Measurements from ENCODE around the gene ZNF555.

Gene ZNF555

DNA sequence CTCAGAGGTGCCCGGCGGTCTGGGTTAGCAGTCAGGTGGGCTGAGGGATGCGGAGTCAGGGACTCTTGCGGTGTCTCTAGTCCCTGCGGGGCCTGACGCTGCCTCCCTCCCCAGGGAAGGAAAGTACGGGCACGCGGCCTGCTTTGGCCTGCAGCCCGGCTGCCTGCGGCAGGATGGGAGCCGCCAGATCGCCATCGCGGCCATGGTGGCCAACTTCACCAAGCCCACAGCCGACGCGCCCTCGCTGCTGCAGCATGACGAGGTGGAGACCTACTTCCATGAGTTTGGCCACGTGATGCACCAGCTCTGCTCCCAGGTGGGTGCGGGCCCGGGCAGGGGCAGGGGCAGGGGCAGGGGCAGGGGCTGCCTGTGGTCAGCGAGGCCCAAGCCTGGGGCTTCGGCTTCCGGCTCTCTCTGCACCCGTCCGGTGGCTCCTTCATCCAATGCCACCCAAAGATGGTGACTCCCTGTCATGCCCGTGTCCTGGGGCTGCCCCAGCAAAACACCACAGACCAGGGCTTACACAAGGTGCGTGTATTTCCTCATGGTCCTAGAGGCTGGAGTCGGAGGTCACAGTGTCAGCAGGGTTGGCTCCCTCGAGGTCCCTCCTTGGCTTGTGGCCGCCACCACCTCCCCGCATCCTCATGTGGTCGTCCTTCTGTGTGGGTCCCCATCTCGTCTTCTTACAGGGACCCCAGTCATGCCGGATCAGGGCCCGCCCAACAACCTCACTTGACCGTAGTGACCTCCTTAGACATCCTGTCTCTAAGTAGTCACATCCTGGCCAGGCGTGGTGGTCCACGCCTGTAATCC is 32.9 kb upstream of the ZNF555 start:
- H3K27ac ChIP-seq (ENCODE audit: low read length) = no peak overlapping the region
- H3K9me3 ChIP-seq (ENCODE audit: control insufficient read depth in 1 of 2, low read length in 2 of 2) = no peaks in the 10 kb centered on the region
- H3K4me3 ChIP-seq (ENCODE audit: low read depth in 1 of 2, low read length in 2 of 2) = no peak overlapping the region
- H3K4me1 ChIP-seq (ENCODE audit: control insufficient read depth in 1 of 2, insufficient read depth in 2 of 2, low read length in 2 of 2) = no peaks in the 10 kb centered on the region
- H3K36me3 ChIP-seq (ENCODE audit: control insufficient read depth in 1 of 2, insufficient read depth in 2 of 2, low read length in 2 of 2) = peaks cover 0 to 85% of the 10 kb centered on the region in 2 donors
- H3K27me3 ChIP-seq (ENCODE audit: low read depth, low read length) = no peaks in the 10 kb centered on the region

DNA sequence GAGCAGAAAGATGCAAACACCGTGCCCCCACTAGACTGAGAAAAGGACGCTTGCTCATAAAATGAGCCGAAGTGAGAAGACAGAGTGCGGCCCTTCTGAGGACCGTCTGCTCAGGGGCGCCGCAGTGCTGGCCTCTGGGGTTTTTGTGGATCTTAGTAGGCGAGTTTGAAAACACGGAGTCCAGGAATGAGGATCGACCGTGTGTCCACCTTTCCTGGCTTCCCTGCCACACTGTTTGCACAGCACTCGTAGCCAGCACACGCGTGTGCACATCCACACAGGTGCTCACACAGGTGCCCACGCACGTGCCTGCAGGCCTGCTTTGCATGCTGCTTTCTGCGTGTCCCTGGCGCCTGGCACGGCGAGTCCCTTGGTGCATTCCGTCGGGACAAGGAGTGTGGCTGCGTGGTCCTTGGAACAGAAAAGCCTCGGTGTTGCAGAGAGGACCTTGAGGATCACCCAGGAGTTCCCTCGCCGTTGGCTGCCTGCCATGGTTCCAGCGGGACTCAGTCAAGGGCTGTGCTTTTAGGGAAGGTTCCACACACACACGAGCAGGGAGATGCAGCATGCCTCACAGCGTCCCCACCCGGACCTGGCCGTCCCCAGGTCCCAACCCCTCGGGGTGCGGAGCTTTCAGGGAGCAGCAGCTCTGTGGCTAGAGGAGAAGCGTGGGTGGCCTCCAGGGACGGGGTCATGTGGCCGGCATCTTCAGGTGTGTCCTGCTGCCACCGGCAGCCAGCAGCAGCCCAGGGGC is 31.7 kb upstream of the ZNF555 start:
- Histone ChIP-seq H3K27me3 (ENCODE audit: low read depth, low read length) (no peaks in the 10 kb centered on the region), H3K27ac (ENCODE audit: low read length) (no peak overlapping the region), H3K4me3 (ENCODE audit: low read depth in 1 of 2, low read length in 2 of 2) (no peak overlapping the region), H3K4me1 (ENCODE audit: control insufficient read depth in 1 of 2, insufficient read depth in 2 of 2, low read length in 2 of 2) (no peaks in the 10 kb centered on the region), H3K9me3 (ENCODE audit: control insufficient read depth in 1 of 2, low read length in 2 of 2) (no peaks in the 10 kb centered on the region), H3K36me3 (ENCODE audit: control insufficient read depth in 1 of 2, insufficient read depth in 2 of 2, low read length in 2 of 2) (peaks cover 0 to 84% of the 10 kb centered on the region in 2 donors)

DNA sequence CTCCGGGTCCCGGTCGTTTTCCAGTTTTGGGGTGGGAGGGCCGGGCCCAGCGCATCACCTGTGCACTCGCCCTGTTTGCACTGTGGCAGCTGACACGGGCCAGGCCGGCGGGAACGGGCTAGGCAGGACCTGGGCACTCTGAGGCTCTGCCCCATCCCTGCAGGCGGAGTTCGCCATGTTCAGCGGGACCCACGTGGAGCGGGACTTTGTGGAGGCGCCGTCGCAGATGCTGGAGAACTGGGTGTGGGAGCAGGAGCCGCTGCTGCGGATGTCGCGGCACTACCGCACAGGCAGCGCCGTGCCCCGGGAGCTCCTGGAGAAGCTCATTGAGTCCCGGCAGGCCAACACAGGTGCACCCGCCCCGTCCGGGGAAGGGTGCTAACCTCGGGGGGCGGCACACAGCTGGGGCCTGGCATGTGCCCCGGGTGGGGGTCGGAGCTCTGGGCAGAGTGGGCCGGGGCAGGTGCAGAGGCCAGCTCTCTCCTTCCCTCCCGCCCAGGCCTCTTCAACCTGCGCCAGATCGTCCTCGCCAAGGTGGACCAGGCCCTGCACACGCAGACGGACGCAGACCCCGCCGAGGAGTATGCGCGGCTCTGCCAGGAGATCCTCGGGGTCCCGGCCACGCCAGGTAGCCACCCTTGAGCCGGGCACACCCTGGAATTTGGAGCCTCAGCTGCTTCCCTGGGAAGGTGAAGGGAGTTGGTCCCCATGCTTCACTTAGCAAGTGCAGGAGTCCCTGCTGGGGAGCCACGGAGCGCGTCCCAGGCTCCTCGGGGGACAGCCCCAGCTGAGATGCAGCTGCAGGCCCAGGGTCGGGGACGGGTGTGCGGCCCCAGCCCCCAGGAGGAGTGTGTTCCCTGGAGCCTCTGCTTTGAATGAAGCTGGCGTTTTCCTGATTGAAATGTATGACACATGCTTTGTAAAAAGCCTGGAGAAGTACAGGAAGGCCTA is 30.9 kb upstream of the ZNF555 start:
- Histone ChIP-seq H3K27ac (ENCODE audit: low read length) (no peak overlapping the region), H3K4me1 (ENCODE audit: control insufficient read depth in 1 of 2, insufficient read depth in 2 of 2, low read length in 2 of 2) (no peaks in the 10 kb centered on the region), H3K36me3 (ENCODE audit: control insufficient read depth in 1 of 2, insufficient read depth in 2 of 2, low read length in 2 of 2) (peaks cover 0 to 77% of the 10 kb centered on the region in 2 donors), H3K27me3 (ENCODE audit: low read depth, low read length) (no peaks in the 10 kb centered on the region), H3K9me3 (ENCODE audit: control insufficient read depth in 1 of 2, low read length in 2 of 2) (no peaks in the 10 kb centered on the region), H3K4me3 (ENCODE audit: low read depth in 1 of 2, low read length in 2 of 2) (no peak overlapping the region)

DNA sequence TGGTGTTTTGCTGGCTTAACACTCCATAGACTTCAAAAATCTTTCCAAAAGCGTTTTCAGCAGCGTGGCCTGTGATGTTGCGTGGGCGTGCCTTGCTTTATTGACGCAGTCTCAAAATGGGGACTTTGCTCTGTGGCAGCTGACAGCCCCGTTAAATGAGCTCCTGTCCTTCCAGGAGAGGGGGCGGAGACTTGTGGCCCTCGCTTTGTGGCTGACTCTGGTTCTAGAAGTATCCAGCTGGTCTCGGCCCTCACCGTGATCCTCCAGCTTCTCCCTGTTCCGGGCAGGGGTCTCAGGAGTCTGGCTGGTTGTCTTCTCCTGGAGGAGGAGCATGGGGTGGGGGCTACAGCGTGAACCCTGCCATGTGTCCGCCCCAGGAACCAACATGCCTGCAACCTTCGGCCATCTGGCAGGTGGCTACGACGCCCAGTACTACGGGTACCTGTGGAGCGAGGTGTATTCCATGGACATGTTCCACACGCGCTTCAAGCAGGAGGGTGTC is 30.0 kb upstream of the ZNF555 start:
- no peak overlapping the region for H3K27ac ChIP-seq (ENCODE audit: low read length)
- H3K4me1 ChIP-seq (ENCODE audit: control insufficient read depth in 1 of 2, insufficient read depth in 2 of 2, low read length in 2 of 2) = no peaks in the 10 kb centered on the region
- H3K36me3 ChIP-seq (ENCODE audit: control insufficient read depth in 1 of 2, insufficient read depth in 2 of 2, low read length in 2 of 2) = peaks cover 0 to 72% of the 10 kb centered on the region in 2 donors
- no peaks in the 10 kb centered on the region for H3K27me3 ChIP-seq (ENCODE audit: low read depth, low read length)
- H3K9me3 ChIP-seq (ENCODE audit: control insufficient read depth in 1 of 2, low read length in 2 of 2) = no peaks in the 10 kb centered on the region
- no peak overlapping the region for H3K4me3 ChIP-seq (ENCODE audit: low read depth in 1 of 2, low read length in 2 of 2)

DNA sequence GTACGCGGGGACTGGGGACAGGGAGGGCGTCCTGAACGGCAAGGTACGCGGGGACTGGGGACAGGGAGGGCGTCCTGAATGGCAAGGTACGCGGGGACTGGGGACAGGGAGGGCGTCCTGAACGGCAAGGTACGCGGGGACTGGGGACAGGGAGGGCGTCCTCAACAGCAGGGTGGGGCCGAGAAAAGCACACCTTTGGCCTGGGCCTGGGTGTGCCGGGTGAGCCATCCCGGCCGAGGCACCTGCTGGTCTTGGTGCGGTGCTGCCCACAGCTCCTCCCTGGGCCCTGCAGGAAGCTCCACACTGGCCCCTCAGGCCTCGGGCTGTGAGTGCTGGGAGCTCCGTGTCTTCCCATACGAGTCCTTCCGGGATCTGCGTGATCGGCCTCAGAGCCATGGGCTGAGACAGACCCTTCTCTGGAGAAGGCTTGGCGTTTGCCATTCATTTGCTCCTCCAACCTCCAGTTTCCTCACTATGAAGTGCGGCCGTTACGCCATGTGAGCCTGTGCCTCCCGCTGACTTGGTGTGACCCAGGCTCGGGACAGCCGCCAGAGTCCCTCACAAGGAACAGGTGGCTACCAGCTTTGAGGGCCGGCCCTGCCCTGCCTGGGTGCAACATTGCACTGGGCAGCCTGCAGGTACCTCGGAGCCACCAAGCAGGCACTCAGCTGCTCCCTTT is 29.4 kb upstream of the ZNF555 start:
- peaks cover 0 to 66% of the 10 kb centered on the region in 2 donors for H3K36me3 ChIP-seq (ENCODE audit: control insufficient read depth in 1 of 2, insufficient read depth in 2 of 2, low read length in 2 of 2)
- no peaks in the 10 kb centered on the region for H3K4me1 ChIP-seq (ENCODE audit: control insufficient read depth in 1 of 2, insufficient read depth in 2 of 2, low read length in 2 of 2)
- H3K27ac ChIP-seq (ENCODE audit: low read length) = no peak overlapping the region
- no peaks in the 10 kb centered on the region for H3K27me3 ChIP-seq (ENCODE audit: low read depth, low read length)
- H3K4me3 ChIP-seq (ENCODE audit: low read depth in 1 of 2, low read length in 2 of 2) = no peak overlapping the region
- no peaks in the 10 kb centered on the region for H3K9me3 ChIP-seq (ENCODE audit: control insufficient read depth in 1 of 2, low read length in 2 of 2)

DNA sequence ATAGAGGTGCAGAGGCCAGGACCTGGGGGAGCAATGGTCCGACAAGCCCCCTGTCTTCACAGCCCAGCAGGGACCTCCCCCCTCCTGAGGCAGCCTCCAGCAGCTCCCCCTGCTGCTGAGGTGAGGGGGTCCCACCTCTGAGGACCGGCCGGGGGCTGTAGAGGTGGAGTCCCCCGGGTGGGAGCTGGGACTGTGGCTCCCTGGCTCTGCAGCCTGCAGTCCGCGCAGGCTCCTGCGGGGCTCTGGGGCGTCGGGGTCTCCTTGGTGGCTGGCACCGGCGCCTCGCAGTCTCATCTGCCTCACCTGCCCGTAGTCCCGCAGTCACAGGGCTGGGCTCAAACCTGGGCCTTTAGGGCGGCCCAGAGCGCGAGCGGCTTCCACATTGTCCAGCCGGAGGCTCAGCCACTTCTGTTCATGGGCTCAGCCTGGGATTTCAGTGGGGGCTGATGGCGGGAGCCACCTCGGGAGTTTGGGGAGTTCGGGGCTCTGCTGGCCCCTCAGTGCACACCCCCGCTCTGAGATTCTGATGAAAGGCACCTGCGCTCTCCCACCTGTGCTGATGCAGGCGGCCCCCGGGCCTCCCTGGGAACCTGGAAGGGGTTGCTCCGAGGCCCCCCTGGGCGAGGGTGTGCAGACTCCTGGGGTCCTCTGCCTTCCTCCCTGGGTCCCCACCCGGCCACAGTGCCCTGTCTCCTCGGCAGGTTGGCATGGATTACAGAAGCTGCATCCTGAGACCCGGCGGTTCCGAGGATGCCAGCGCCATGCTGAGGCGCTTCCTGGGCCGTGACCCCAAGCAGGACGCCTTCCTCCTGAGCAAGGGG is 28.7 kb upstream of the ZNF555 start:
- Histone ChIP-seq H3K27ac (ENCODE audit: low read length) (no peak overlapping the region), H3K4me3 (ENCODE audit: low read depth in 1 of 2, low read length in 2 of 2) (no peak overlapping the region), H3K9me3 (ENCODE audit: control insufficient read depth in 1 of 2, low read length in 2 of 2) (no peaks in the 10 kb centered on the region), H3K4me1 (ENCODE audit: control insufficient read depth in 1 of 2, insufficient read depth in 2 of 2, low read length in 2 of 2) (no peaks in the 10 kb centered on the region), H3K36me3 (ENCODE audit: control insufficient read depth in 1 of 2, insufficient read depth in 2 of 2, low read length in 2 of 2) (peaks cover 0 to 58% of the 10 kb centered on the region in 2 donors), H3K27me3 (ENCODE audit: low read depth, low read length) (no peaks in the 10 kb centered on the region)

DNA sequence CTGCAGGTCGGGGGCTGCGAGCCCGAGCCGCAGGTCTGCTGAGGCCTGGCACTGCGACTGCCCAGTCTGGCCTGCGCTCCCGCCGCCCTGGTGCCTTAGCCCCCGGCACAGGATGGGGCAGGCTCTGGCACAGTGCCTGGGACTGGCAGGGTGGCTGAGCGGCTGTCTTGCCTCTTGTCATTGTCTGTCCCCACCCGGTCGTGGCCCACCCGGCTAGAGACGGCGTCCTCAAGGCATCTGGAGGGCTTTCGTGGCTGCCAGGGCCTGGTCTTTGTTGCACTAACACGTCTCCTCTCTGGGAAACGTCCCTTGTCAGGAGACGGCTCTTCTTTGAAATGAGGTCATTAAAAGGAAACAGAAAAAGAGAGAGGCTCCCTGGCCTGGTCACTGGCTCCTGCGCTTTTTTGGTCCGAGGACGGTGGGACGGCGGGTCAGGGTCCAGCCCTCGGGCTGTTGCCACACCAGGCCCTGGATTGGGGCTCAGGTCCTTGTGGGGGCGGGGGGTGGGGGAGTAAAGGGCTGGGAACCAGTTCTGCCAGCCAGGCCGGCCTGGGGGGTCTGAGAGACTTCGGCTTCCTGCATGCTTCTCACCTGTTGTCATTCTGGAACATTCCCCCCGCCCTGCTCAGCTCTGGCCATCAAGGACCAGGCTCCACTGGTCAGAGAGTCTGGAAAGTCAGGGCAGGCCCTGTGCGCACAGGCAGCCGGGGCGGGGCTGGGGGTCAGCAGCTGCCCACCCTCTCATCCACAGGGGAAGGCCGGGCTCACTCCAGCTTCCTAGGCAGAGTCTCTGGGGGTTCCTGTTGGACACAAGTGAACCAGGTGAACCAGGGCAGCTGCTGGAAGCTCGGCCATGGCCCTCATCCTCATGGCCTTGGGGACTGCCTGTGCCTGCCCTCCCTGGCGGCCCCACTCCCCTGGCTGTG is 27.8 kb upstream of the ZNF555 start:
- H3K4me1 ChIP-seq (ENCODE audit: control insufficient read depth in 1 of 2, insufficient read depth in 2 of 2, low read length in 2 of 2) = no peaks in the 10 kb centered on the region
- H3K27ac ChIP-seq (ENCODE audit: low read length) = no peak overlapping the region
- no peaks in the 10 kb centered on the region for H3K27me3 ChIP-seq (ENCODE audit: low read depth, low read length)
- H3K4me3 ChIP-seq (ENCODE audit: low read depth in 1 of 2, low read length in 2 of 2) = no peak overlapping the region
- H3K36me3 ChIP-seq (ENCODE audit: control insufficient read depth in 1 of 2, insufficient read depth in 2 of 2, low read length in 2 of 2) = peaks cover 0 to 51% of the 10 kb centered on the region in 2 donors
- H3K9me3 ChIP-seq (ENCODE audit: control insufficient read depth in 1 of 2, low read length in 2 of 2) = no peaks in the 10 kb centered on the region

DNA sequence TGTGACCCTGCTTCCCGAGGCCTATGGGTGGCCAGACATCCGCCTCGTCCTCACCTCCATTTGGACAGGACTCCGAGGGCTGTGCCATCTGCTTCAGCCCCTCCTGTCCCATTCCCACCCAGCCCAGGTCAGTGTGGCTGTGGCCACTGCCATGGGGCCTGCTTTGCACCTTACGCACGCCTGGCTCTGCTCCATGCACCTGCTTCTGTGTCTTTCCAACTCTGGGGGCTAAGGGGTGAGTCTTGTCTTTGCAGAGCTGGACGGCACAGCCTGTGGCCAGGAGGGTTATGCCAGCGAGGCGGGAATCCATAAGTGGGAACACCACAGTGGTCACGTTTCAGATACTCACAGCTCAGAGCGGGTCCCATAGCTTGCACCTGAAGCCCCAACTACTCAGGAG is 26.8 kb upstream of the ZNF555 start:
- Histone ChIP-seq H3K27ac (ENCODE audit: low read length) (no peak overlapping the region), H3K27me3 (ENCODE audit: low read depth, low read length) (no peaks in the 10 kb centered on the region), H3K9me3 (ENCODE audit: control insufficient read depth in 1 of 2, low read length in 2 of 2) (no peaks in the 10 kb centered on the region), H3K4me3 (ENCODE audit: low read depth in 1 of 2, low read length in 2 of 2) (no peak overlapping the region), H3K4me1 (ENCODE audit: control insufficient read depth in 1 of 2, insufficient read depth in 2 of 2, low read length in 2 of 2) (no peaks in the 10 kb centered on the region), H3K36me3 (ENCODE audit: control insufficient read depth in 1 of 2, insufficient read depth in 2 of 2, low read length in 2 of 2) (peaks cover 0 to 41% of the 10 kb centered on the region in 2 donors)

DNA sequence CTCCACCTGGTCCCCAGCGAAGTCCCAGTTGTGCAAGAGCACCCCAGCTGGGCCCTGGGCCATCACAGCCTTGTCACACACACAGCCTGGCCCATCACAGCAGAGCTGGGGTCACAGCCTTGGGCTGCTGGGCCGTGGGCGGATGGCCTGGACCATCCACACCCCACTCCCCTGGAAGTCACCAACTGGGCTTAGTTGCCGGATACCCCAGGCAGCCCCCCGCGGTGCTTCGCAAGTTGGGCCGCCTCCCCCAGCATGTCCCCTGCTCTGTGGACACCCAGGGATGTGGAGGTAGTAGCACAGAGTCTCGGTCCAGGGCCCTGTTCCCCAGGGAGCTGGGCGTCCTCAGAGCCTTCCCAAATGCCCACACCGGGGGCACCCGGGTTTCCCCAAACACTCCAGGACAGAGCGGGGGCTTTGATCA is 26.1 kb upstream of the ZNF555 start:
- Histone ChIP-seq H3K27me3 (ENCODE audit: low read depth, low read length) (no peaks in the 10 kb centered on the region), H3K9me3 (ENCODE audit: control insufficient read depth in 1 of 2, low read length in 2 of 2) (no peaks in the 10 kb centered on the region), H3K4me3 (ENCODE audit: low read depth in 1 of 2, low read length in 2 of 2) (no peak overlapping the region), H3K4me1 (ENCODE audit: control insufficient read depth in 1 of 2, insufficient read depth in 2 of 2, low read length in 2 of 2) (peaks cover 0 to under 1% of the 10 kb centered on the region in 2 donors), H3K27ac (ENCODE audit: low read length) (no peak overlapping the region), H3K36me3 (ENCODE audit: control insufficient read depth in 1 of 2, insufficient read depth in 2 of 2, low read length in 2 of 2) (peaks cover 0 to 34% of the 10 kb centered on the region in 2 donors)
